Loucy (cell line): ENCODE data around the gene PARK7.

Experiments used
- H2AFZ ChIP-seq: fragments of 200-600 bp; sonication (generic); 2 replicates; pipeline ENCODE4 v1.6.0; 2016; ENCODE audit warnings: antibody characterized with exemption, mild to moderate bottlenecking, low read length, moderate library complexity
- H3F3A ChIP-seq: fragments of 200-600 bp; 2 replicates; pipeline ENCODE4 v1.6.0; 2016; ENCODE audit warnings: antibody characterized with exemption, low read depth, mild to moderate bottlenecking
- H3K27me3 ChIP-seq: fragments of 200-600 bp; sonication (generic); 2 replicates; pipeline ENCODE4 v1.6.1; 2014; ENCODE audit warnings: low read length, mild to moderate bottlenecking; ENCODE audit not compliant: insufficient read depth, poor library complexity, severe bottlenecking
- H3K36me3 ChIP-seq: fragments of 200-600 bp; sonication (generic); 2 replicates; pipeline ENCODE4 v1.6.1; 2016; ENCODE audit warnings: low read length; ENCODE audit not compliant: insufficient read depth
- H3K4me1 ChIP-seq: fragments of 200-600 bp; sonication (generic); 2 replicates; pipeline ENCODE4 v1.5.1; 2014; ENCODE audit warnings: low read length, mild to moderate bottlenecking; ENCODE audit not compliant: insufficient read depth, poor library complexity, severe bottlenecking
- H3K4me2 ChIP-seq: fragments of 200-600 bp; sonication (generic); 2 replicates; pipeline ENCODE4 v1.6.0; 2014; ENCODE audit warnings: antibody characterized with exemption, low read length, low read depth, mild to moderate bottlenecking; ENCODE audit not compliant: poor library complexity, severe bottlenecking
- H3K4me3 ChIP-seq: fragments of 200-600 bp; sonication (generic); 2 replicates; pipeline ENCODE4 v1.5.1; 2014; ENCODE audit warnings: low read length, mild to moderate bottlenecking, mixed read lengths; ENCODE audit not compliant: poor library complexity, severe bottlenecking
- H3K79me2 ChIP-seq: fragments of 200-600 bp; sonication (generic); 2 replicates; pipeline ENCODE4 v1.6.1; 2014; ENCODE audit warnings: low read length; ENCODE audit not compliant: insufficient read depth
- H3K9ac ChIP-seq: fragments of 200-600 bp; sonication (generic); 2 replicates; pipeline ENCODE4 v1.6.0; 2014; ENCODE audit warnings: mild to moderate bottlenecking, low read depth, low read length, moderate library complexity; ENCODE audit not compliant: poor library complexity, severe bottlenecking
- H3K9me2 ChIP-seq: fragments of 200-600 bp; sonication (generic); replicated peaks from 2 replicates; pipeline ENCODE4 v1.6.1; 2016; ENCODE audit warnings: low read depth, low read length, mixed read lengths
- H3K9me3 ChIP-seq: fragments of 200-600 bp; sonication (generic); 2 replicates; pipeline ENCODE4 v1.6.1; 2014; ENCODE audit warnings: mild to moderate bottlenecking, antibody characterized with exemption, low read length, low read depth; ENCODE audit not compliant: insufficient read depth
- H4K20me1 ChIP-seq: fragments of 200-600 bp; sonication (generic); 2 replicates; pipeline ENCODE4 v1.6.0; 2014; ENCODE audit warnings: antibody characterized with exemption, low read length, mild to moderate bottlenecking; ENCODE audit not compliant: insufficient read depth, poor library complexity, severe bottlenecking
- CTCF ChIP-seq: fragments of 200-600 bp; sonication (generic); conservative IDR thresholded peaks from 2 replicates; pipeline ENCODE4 v1.5.1; 2014; ENCODE audit warnings: mild to moderate bottlenecking, antibody characterized with exemption, low read length
- EZH2phosphoT487 ChIP-seq: fragments of 200-600 bp; IDR thresholded peaks from 2 replicates; pipeline ENCODE4 v1.6.1; 2018; ENCODE audit warnings: antibody characterized with exemption, mild to moderate bottlenecking, moderate library complexity, borderline replicate concordance

The PARK7 gene

GRCh38 chr1:8020032-8020431 is 58.5 kb downstream of the PARK7 start:
- no peaks in the 10 kb centered on the region for H3K27me3 ChIP-seq
- H3F3A ChIP-seq: no peaks in the 10 kb centered on the region
- H3K9me3 ChIP-seq: no peaks in the 10 kb centered on the region
- no peaks in the 10 kb centered on the region for H3K36me3 ChIP-seq
- no peaks in the 10 kb centered on the region for H3K9me2 ChIP-seq
- no peaks in the 10 kb centered on the region for H4K20me1 ChIP-seq
- no peak overlapping the region for H2AFZ ChIP-seq
- TF ChIP-seq EZH2phosphoT487 (no peak), CTCF (no peak)
- H3K4me3 ChIP-seq: no peak overlapping the region
- H3K9ac ChIP-seq: no peak overlapping the region
- no peaks in the 10 kb centered on the region for H3K79me2 ChIP-seq
- no peak overlapping the region for H3K4me2 ChIP-seq
- H3K4me1 ChIP-seq: peaks cover 3% of the 10 kb centered on the region

- Histone ChIP-seq H3K36me3 (no peaks in the 10 kb centered on the region), H3K4me1 (peaks cover 3% of the 10 kb centered on the region), H3K4me3 (no peak overlapping the region), H3K4me2 (no peak overlapping the region), H3K27me3 (no peaks in the 10 kb centered on the region), H3K9me2 (no peaks in the 10 kb centered on the region), H3F3A (no peaks in the 10 kb centered on the region), H3K79me2 (no peaks in the 10 kb centered on the region), H2AFZ (no peak overlapping the region), H3K9me3 (no peaks in the 10 kb centered on the region), H4K20me1 (no peaks in the 10 kb centered on the region), H3K9ac (no peak overlapping the region)
- no peak for TF ChIP-seq EZH2phosphoT487
- TF ChIP-seq CTCF: no peak
Observed at GRCh38 chr1:8021676-8022266, 60.3 kb downstream of the PARK7 start.

GRCh38 chr1:8022395-8023286 is 61.1 kb downstream of the PARK7 start:
- no peaks in the 10 kb centered on the region for H3K4me1 ChIP-seq

More at GRCh38 chr1:8022395-8023286, 61.1 kb downstream of the PARK7 start:
- Histone ChIP-seq H3K4me3 (no peak overlapping the region), H3K9me3 (no peaks in the 10 kb centered on the region), H4K20me1 (no peaks in the 10 kb centered on the region), H3K9ac (no peak overlapping the region), H3K27me3 (no peaks in the 10 kb centered on the region), H2AFZ (no peak overlapping the region), H3F3A (no peaks in the 10 kb centered on the region), H3K79me2 (no peaks in the 10 kb centered on the region), H3K36me3 (no peaks in the 10 kb centered on the region), H3K4me2 (no peak overlapping the region), H3K9me2 (no peaks in the 10 kb centered on the region)
- TF ChIP-seq CTCF: no peak
- no peak for TF ChIP-seq EZH2phosphoT487
